T-helper 2 cell (primary cell): ENCODE results near the gene XG.

Experiments
- DNase-seq, 5 experiments: peaks; one replicate each; pipeline versions ENCODE4 v3.0.0 to v3.0.0-alpha.2; 2012 to 2022

Gene XG

GRCh38 chrX:2823795-2824386 lies 72.1 kb downstream of the XG start:
- no peak for DNase-seq

- DNase-seq, result no peak
Observed at GRCh38 chrX:2824886-2825285, 73.0 kb downstream of the XG start.

GRCh38 chrX:2828344-2828958 lies 76.6 kb downstream of the XG start, which contains the start of gene GYG2:
TSS of gene GYG2 (plus strand) at chrX:2828930. CDS start at chrX:2830189, 1,259 bp downstream.
- no peak for DNase-seq

- DNase-seq, result no peak
Observed at GRCh38 chrX:2828959-2829411, 77.1 kb downstream of the XG start.

GRCh38 chrX:2829469-2830246 lies 77.8 kb downstream of the XG start:
- DNase-seq, result no peak

- no peak for DNase-seq
Observed at GRCh38 chrX:2831471-2832228, 79.8 kb downstream of the XG start.

GRCh38 chrX:2837961-2838360 lies 86.1 kb downstream of the XG start:
- no peak for DNase-seq

GRCh38 chrX:2840961-2841360 lies 89.1 kb downstream of the XG start:
- no peak for DNase-seq

- DNase-seq, result no peak
Observed at GRCh38 chrX:2841537-2841936, 89.7 kb downstream of the XG start.

- no peak for DNase-seq
Observed at GRCh38 chrX:2846992-2847391, 95.2 kb downstream of the XG start.

GRCh38 chrX:2848871-2849301 lies 97.0 kb downstream of the XG start:
- no peak for DNase-seq

GRCh38 chrX:2854918-2855317 lies 103.1 kb downstream of the XG start:
- DNase-seq, result no peak

- DNase-seq, result no peak
Observed at GRCh38 chrX:2855761-2856160, 103.9 kb downstream of the XG start.

GRCh38 chrX:2857566-2857965 lies 105.7 kb downstream of the XG start:
- no peak for DNase-seq

- no peak for DNase-seq
Observed at GRCh38 chrX:2859197-2859797, 107.5 kb downstream of the XG start.

GRCh38 chrX:2862404-2862803 lies 110.6 kb downstream of the XG start:
- no peak for DNase-seq

GRCh38 chrX:2863646-2864045 lies 111.8 kb downstream of the XG start:
- DNase-seq, result no peak
